Lower leg skin (tissue), 3 donors: ENCODE measurements around the gene FCER2.
"Not testable (repeated sequence)": the region's sequence is repeated elsewhere in the genome, so short reads cannot be mapped to it uniquely, and the experiment has no call there.

Experiments
- POLR2A ChIP-seq, 2 donors: fragments of 450-650 bp; IDR thresholded peaks; one replicate each; pipeline ENCODE4 v1.6.1; 2016 to 2017; ENCODE audit warnings: antibody characterized with exemption in 2 of 2, mild to moderate bottlenecking in 1 of 2, moderate library complexity in 1 of 2
- TF ChIP-seq, protein P1 (sequence below), 3 donors: fragments of 450-650 bp; IDR thresholded peaks; one replicate each; pipeline ENCODE4 v1.5.1; 2016; ENCODE audit warnings: antibody characterized with exemption in 3 of 3, mild to moderate bottlenecking in 3 of 3, moderate library complexity in 2 of 3

DNA sequence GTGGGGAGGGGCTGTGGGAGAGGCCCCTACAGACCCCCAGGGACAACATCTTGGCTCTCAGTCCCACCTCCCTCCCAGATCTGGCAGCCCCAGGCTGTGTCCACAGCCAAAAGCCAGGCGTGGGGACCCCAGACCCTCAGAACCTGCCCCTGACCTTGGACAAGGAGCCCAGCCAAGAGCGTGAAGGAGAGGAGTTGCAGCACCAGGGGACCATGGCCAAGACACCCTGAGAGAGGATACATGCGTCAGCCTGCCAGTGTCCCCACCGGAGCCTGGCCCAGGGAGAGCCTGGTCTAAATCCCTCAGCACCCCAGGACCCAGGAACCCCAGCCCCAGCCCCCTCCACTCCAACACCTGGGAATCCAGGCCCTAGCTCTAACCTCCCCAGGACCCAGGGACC is 44.4 kb upstream of the FCER2 start:
- TF ChIP-seq, protein P1, sequence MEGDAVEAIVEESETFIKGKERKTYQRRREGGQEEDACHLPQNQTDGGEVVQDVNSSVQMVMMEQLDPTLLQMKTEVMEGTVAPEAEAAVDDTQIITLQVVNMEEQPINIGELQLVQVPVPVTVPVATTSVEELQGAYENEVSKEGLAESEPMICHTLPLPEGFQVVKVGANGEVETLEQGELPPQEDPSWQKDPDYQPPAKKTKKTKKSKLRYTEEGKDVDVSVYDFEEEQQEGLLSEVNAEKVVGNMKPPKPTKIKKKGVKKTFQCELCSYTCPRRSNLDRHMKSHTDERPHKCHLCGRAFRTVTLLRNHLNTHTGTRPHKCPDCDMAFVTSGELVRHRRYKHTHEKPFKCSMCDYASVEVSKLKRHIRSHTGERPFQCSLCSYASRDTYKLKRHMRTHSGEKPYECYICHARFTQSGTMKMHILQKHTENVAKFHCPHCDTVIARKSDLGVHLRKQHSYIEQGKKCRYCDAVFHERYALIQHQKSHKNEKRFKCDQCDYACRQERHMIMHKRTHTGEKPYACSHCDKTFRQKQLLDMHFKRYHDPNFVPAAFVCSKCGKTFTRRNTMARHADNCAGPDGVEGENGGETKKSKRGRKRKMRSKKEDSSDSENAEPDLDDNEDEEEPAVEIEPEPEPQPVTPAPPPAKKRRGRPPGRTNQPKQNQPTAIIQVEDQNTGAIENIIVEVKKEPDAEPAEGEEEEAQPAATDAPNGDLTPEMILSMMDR (IDR thresholded peaks at IDR 0.05) = not testable (repeated sequence)
- not testable (repeated sequence) for TF ChIP-seq POLR2A (IDR thresholded peaks at IDR 0.05)
